Activated T-cell treated with anti-CD3 and anti-CD28 coated beads, Interleukin-2, amount 50 U/mL, for 4 hours (primary cell): ENCODE measurements around the gene ARPC2. TPM values are rescaled to one million over a fixed set of nuclear protein-coding genes. Genes with fewer than 3 reads are reported as not detected.

Experiments
- ATAC-seq, 2 donors: fragments of 200-7000 bp; cut with Tn5 transposase; one replicate each; pipeline ENCODE4 v1.10.0; 2021
- DNase-seq: peaks from one replicate; pipeline ENCODE4 v3.0.0-alpha.2; 2020
- H3K27me3 Mint-ChIP-seq: one replicate; pipeline ENCODE4 v1.8.0; 2021; ENCODE audit warnings: low read depth, mixed read lengths
- H3K36me3 Mint-ChIP-seq: one replicate; pipeline ENCODE4 v1.8.0; 2022; ENCODE audit warnings: mixed read lengths; ENCODE audit not compliant: insufficient read depth
- H3K4me1 Mint-ChIP-seq: one replicate; pipeline ENCODE4 v1.8.0; 2021; ENCODE audit warnings: low read depth, mixed read lengths
- H3K4me3 Mint-ChIP-seq: one replicate; pipeline ENCODE4 v1.8.0; 2021; ENCODE audit warnings: mild to moderate bottlenecking, moderate library complexity, mixed read lengths
- H3K9me3 Mint-ChIP-seq: one replicate; pipeline ENCODE4 v1.8.0; 2021; ENCODE audit warnings: mixed read lengths
- total RNA-seq, 3 donors: library from RNA; stranded (reverse); gene quantifications; one replicate each; pipeline ENCODE4 v1.2.1, GENCODE V29; 2021

ARPC2 gene
- total RNA-seq, 3 donors from 2014 or later, result 381 to 396 (median 382) TPM

DNA sequence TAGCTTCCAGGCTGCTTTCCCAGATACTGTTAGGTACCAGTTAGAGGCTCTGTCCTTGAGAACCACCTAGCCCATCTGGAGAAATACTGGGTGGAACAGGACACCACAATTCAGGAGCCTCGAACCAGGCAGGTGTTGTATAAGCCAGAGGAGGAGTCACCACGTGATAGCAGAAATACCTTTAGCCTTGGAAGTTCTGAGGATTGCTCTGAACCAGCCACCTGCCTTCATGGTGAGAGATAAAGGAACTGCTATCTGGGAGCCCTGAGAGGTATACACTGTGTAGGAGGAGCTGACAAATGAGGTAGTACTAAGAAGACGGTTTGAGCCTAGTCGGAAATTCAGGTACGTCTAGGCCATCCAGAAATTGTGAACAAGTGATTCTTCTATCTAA, 36.2 kb downstream of the ARPC2 start:
- H3K4me3 Mint-ChIP-seq, result no peak overlapping the region
- DNase-seq, result no peak
- H3K36me3 Mint-ChIP-seq, result peaks cover 45% of the 10 kb centered on the region
- H3K9me3 Mint-ChIP-seq, result no peaks in the 10 kb centered on the region
- no peaks in the 10 kb centered on the region for H3K27me3 Mint-ChIP-seq
- peaks cover 20% of the 10 kb centered on the region for H3K4me1 Mint-ChIP-seq
- no peak for ATAC-seq

- H3K9me3 Mint-ChIP-seq, result no peaks in the 10 kb centered on the region
- peaks cover 29% of the 10 kb centered on the region for H3K36me3 Mint-ChIP-seq
- H3K4me3 Mint-ChIP-seq, result no peak overlapping the region
- no peaks in the 10 kb centered on the region for H3K27me3 Mint-ChIP-seq
- ATAC-seq (peak; percentile 23 to 26), DNase-seq (no peak)
- peaks cover 23% of the 10 kb centered on the region for H3K4me1 Mint-ChIP-seq
Observed at GRCh38 chr2:218255446-218255845, 38.5 kb downstream of the ARPC2 start.

- no peak for ATAC-seq
- DNase-seq, result no peak
- Mint-ChIP-seq H3K9me3 (no peaks in the 10 kb centered on the region), H3K4me3 (no peak overlapping the region), H3K4me1 (peaks cover 23% of the 10 kb centered on the region), H3K36me3 (peaks cover 23% of the 10 kb centered on the region), H3K27me3 (no peaks in the 10 kb centered on the region)
Observed at GRCh38 chr2:218256612-218257350, 39.8 kb downstream of the ARPC2 start.

DNA sequence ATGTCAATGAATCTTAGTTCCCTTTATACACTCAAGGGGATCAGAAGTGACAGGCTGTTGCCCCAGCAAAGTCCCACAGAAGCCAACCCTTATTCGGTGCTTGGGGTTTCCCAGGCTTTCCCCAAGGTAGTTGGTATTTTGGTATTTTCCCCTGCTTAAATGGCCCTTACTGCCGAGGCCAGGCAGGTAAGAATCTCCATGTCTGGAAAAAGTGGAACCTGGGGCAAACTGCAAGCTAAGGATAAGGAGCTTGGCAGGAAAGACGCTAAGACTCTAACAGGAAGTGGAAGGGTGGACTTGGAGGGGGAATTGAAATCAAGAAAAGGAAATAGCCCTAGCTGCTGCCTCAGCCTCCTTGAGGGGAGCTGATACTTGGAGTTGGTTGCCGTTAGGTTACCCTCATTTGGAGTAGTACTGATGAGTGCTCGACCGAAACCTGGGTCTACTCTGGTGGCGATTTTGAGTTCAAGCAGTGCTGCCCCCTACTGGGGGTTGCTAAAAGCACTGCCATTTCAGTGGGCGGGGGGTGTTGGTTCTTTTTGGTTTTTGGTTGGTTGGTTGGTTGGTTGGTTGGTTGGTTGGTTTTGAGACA, 40.5 kb downstream of the ARPC2 start:
- Mint-ChIP-seq H3K36me3 (peaks cover 19% of the 10 kb centered on the region), H3K27me3 (no peaks in the 10 kb centered on the region), H3K4me3 (no peak overlapping the region), H3K9me3 (no peaks in the 10 kb centered on the region), H3K4me1 (peaks cover 20% of the 10 kb centered on the region)
- DNase-seq (peak; percentile 70), ATAC-seq (peak; percentile 60 to 68)

DNA sequence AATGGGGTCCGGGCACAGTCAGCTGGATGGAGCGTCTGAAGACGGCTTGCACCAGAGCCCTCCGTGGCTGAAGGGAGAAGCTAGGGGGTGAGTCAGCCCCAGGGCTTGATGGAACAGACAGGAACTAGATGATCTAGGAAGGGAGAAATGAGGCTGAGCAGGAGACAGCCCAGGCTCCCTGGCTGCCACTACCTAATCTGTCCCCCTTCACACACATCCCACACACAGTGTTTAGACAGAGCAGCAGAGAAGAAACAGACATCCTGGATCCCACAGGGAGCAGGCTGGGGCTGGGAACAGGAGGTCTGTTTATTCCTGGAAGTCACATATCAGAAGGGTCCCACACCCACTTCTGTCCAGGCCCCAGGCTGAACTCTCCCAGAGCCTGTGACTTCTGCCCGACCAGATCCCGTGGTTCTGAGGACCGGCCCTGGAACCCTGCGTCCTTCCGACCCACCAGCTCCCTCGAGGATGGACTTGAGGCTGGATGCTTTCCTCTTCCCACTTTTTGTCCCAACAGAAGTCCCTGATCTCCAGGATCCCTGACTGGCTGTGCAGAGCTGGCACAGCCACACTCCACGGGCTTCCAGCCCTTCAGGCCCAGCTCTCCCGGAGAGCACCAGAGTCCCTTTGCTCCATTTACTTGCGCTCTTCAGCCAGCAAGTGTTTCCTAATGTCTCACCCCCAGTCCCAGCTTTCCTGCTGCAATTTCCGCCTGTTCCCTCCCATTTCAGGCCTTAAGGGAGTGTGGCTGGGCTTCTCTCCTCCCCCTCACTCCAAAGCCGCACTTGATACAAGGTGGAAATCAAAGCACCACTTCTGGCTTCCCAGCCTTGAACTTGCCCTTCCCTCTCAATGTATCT, 42.3 kb downstream of the ARPC2 start:
- DNase-seq, result no peak
- Mint-ChIP-seq H3K4me1 (peaks cover 23% of the 10 kb centered on the region), H3K4me3 (no peak overlapping the region), H3K27me3 (no peaks in the 10 kb centered on the region), H3K36me3 (peaks cover 15% of the 10 kb centered on the region), H3K9me3 (no peaks in the 10 kb centered on the region)
- no peak for ATAC-seq

DNA sequence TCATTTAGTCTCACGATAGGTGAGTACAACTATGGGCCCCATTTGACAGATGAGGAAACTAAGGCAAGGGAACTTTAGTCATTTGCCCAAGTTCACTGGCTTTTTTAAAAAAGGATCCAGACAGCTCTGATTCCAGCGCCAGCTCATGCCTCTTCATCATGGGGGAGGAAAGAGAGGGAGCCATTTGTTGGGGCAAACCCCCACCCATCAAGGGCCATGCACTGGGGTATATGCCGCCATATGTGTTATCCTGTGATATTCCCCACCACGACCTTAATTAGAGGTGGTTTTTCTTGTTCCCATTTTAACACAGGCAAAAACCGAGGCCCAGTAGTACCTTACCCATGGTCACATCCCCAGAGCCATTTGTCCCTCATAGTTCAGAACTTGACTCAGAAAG, 43.2 kb downstream of the ARPC2 start:
- no peak for DNase-seq
- peaks cover 19% of the 10 kb centered on the region for H3K4me1 Mint-ChIP-seq
- no peaks in the 10 kb centered on the region for H3K9me3 Mint-ChIP-seq
- peaks cover 11% of the 10 kb centered on the region for H3K36me3 Mint-ChIP-seq
- no peak overlapping the region for H3K4me3 Mint-ChIP-seq
- no peaks in the 10 kb centered on the region for H3K27me3 Mint-ChIP-seq
- no peak for ATAC-seq

DNA sequence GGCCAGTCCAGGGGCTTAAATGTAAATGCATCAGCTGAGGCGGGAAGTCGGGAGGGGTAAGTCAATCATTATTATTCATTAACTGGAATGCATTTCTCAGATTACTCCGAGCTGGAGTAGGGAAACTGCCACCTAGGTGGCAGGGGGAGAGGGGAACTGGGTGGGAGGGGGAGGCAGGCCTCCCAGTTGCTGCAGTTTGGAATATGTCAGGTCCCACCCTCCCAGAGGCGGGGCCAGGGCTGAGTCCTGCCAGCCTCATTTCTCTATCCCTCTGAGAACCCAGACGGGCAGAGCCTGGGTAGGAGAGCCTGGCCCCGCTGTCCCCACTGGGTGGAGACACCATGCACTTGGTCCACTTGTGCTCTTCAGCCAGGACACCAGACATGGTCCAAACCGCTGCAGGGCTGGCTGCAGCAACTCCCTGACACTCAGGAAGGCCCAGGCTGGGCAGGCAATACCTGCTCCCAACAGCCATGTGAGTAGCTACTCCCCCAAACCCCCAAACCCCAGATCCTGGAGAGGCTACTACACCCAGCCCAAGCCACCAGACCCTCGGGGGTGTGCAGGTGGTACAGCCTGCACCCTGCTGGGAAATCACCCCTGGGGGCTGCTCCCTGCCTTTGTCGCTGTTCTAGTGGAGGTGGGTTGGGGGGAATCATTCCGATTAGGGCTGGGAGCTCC, 43.9 kb downstream of the ARPC2 start, which contains the start of gene GPBAR1:
GPBAR1 (plus strand) TSS at position 274 of the 681 bp plus-strand sequence. CDS start 1,710 bp downstream, outside the sequence.
- no peak within 1 kb of the TSS for H3K4me3 Mint-ChIP-seq
- H3K9me3 Mint-ChIP-seq, result no peaks in the 10 kb centered on the region
- peaks cover 11% of the 10 kb centered on the region for H3K36me3 Mint-ChIP-seq
- ATAC-seq (no peak), DNase-seq (no peak)
- H3K27me3 Mint-ChIP-seq, result no peaks in the 10 kb centered on the region
- peaks cover 16% of the 10 kb centered on the region for H3K4me1 Mint-ChIP-seq

DNA sequence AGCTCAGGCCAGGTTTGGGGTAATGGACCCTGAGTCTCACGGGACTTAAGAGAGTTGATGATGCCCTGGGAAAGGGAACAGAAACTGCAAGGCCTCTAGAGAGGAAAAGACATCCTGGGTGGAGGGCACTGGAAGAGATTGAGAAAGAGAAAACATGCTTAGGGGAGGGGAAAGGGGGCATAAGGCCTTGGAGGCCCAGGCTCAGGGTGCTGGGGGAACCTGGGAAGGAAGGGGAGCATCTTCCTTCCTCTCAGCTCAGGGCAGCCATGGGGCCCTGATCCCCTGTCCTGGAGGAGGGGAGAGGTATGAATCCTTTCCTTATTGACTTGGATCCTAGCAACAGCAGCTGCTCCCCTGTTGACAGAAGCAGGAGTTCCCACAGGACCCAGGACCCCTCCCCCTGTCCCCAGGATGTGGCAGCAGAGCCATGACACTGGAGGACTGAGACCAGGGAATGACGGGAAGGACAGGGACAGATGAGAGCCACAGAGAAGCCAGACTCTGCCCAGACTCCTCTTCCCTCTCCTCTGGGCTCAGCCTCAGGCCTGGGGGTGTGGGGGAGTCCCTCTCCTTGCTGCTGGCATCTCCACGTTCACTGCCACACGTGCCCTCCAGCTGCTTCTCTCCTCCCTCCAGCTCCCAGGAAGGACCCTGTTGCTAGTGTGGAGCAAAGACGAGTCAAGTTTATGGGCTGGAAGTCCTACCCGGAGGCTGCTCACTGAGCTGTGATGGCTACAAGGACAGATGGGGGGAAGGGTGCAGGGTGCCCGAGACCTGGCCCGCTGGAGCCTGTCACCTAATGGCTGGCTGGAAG, 44.6 kb downstream of the ARPC2 start:
- no peaks in the 10 kb centered on the region for H3K9me3 Mint-ChIP-seq
- no peak overlapping the region for H3K4me3 Mint-ChIP-seq
- no peak for DNase-seq
- ATAC-seq, result no peak
- H3K4me1 Mint-ChIP-seq, result peaks cover 18% of the 10 kb centered on the region
- H3K36me3 Mint-ChIP-seq, result peaks cover 13% of the 10 kb centered on the region
- no peaks in the 10 kb centered on the region for H3K27me3 Mint-ChIP-seq

- no peak for DNase-seq
- Mint-ChIP-seq H3K9me3 (no peaks in the 10 kb centered on the region), H3K36me3 (peaks cover 16% of the 10 kb centered on the region), H3K4me1 (peaks cover 16% of the 10 kb centered on the region), H3K27me3 (no peaks in the 10 kb centered on the region), H3K4me3 (no peak overlapping the region)
- ATAC-seq, result no peak
Observed at GRCh38 chr2:218262237-218262600, 45.2 kb downstream of the ARPC2 start.

- ATAC-seq (no peak), DNase-seq (no peak)
- Mint-ChIP-seq H3K4me1 (peaks cover 17% of the 10 kb centered on the region), H3K4me3 (no peak overlapping the region), H3K36me3 (peaks cover 22% of the 10 kb centered on the region), H3K27me3 (no peaks in the 10 kb centered on the region), H3K9me3 (no peaks in the 10 kb centered on the region)
Observed at GRCh38 chr2:218262631-218263586, 45.9 kb downstream of the ARPC2 start.

- H3K36me3 Mint-ChIP-seq, result peaks cover 22% of the 10 kb centered on the region
- peaks cover 19% of the 10 kb centered on the region for H3K4me1 Mint-ChIP-seq
- no peak overlapping the region for H3K4me3 Mint-ChIP-seq
- H3K27me3 Mint-ChIP-seq, result no peaks in the 10 kb centered on the region
- ATAC-seq (peak; percentile 45 to 53), DNase-seq (no peak)
- H3K9me3 Mint-ChIP-seq, result no peaks in the 10 kb centered on the region
Observed at GRCh38 chr2:218263817-218264641, 47.0 kb downstream of the ARPC2 start.
